T-helper 2 cell (primary cell): Measurements from ENCODE around the gene CAT.

ENCODE experiments used
- DNase-seq, 5 experiments: peaks; one replicate each; pipeline versions ENCODE4 v3.0.0 to v3.0.0-alpha.2; 2012 to 2022

Gene CAT

DNA sequence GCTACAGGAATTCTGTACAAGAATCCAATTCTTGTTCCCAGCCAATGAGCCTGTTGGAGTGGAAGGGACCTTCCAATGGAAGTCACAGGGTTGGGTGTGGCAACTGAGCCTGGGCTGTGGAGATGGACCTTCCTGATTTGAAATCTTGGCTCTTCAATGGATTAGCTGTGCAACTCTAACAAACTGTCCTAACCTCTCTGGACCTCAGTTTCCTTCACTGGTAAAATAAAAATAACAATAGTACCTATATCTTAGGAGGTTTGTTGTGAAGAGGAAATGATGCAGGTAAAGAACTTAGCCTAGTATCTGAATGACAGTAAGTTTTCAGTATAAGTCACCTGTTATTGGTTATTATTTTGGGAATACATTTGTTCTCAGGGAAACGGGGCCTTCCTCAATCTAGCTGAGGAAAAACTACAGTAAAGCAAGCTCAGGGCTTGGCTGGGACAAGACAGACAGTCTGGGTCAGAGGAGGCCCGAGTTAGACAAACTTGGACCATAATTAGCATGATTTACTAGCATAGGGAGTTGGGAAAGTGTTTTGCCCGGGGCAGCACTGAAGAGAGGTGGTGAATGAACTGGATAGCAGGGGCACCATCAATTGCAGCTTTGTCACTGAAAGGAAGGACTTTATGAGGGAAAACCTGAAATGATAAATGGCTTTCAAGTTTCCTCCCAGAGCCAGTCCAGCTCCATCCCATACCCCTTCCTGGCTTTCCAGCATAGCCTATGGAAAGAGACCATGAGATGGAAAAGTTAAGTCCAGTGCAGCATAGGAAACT is 61.2 kb downstream of the CAT start:
- no peak for DNase-seq

DNA sequence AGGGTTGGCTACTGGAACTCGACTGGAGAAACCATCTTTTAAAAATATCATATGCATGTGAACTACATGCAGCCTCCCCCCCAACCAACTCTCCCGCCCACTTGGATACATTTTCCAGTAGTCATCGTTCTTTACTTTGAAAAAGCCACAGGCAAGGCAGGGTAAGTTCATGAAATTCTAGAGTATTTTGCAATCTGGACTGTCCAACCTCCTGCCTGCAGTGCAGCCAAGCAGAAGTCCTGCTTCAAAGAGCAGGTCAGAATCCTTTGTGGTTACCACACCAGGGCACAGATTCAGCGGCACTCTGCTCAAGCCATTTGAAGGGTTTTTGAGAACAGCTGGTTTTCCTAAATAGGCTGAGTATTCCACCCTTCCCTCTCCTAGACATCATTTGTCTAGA is 62.8 kb downstream of the CAT start:
- no peak for DNase-seq

DNA sequence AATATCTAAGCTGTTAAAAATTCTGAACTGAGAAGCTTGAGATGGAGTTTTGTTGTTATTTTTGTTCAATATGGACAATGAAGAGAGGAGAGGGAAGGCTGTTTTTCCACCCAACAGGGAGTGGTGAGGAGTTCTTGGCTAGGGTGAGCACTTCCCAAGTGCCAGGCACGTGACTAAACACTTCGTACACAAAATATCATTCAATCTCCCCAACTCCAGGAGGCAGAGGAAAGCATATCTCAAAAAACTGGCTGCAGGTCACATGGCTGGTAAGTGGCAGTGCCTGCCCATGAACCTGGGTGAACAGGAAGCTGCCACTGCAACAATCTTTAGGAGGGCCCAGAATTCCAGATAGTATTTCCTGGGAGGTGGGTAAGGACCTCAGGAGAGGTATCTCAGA is 63.2 kb downstream of the CAT start:
- DNase-seq: no peak

DNA sequence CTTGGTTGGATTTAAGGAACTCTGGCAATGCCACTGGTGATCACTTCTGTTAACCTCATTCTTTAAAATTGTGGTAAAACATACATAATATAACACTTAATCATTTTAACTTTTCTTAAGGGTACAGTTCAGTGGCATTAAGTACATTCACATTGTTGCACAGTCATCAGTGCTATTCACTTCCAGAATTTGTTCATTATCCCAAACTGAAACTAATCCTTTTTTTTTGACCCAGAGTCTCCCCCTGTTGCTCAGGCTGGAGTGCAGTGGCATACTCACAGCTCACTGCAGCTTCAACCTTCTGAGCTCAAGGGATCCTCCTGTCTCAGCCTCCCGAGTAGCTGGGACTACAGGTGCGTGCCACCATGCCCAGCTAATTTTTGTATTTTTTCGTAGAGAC is 64.2 kb downstream of the CAT start:
- no peak for DNase-seq

DNA sequence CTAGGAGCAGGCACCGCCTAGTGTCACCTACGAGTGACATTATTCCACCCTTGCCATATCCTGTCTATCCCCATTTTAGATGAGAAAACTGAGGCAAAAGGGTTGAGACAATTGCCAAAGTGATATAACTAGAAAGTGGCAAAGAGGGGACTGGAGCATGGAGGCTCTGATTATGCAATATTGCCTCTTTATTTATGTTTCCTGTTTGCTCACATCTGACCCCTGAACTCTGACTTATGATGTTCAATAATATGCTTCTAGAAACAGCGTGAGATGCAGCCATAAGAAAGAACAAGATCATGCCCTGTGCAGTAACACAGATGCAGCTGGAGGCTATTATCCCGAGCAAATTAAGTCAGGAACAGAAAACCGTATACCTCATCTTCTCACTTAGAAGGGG is 67.1 kb downstream of the CAT start:
- no peak for DNase-seq

DNA sequence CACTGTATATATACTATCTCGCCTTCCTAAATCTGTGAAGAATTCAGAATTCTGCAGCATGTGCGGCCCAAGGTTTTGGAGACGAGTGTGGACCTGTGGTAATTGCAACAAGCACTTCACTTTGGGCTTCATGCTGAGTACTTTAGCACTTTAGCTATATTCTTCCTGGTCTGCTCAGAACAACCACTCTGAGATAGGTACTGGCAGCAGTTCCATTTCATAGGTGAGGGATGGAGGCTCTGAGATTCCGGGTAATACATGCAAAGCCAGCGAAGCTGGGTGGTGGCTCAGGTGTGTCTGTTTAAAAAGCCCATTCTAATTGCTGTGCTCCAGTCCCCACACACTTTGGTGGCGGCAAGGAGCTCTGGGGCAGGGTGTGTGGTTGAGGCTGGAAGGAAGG is 68.4 kb downstream of the CAT start:
- no peak for DNase-seq

DNA sequence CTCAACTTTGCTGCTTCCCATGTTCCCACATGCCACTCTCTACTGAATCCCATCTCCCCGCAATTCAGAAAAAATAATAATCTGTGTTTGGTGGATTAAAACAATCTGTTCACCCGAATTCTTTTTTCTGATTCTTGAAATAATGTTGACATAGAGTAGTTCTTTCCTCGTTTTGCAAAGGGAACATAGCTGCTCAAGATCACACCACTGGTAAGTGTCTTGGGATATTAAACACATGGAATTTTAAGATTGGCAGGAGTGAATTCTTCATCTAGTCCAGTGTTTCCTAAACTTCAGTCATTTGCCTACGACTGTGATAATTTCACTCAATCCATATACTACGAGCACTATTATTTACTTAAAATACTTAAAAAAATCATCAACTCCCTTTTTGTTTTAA is 68.9 kb downstream of the CAT start:
- no peak for DNase-seq

DNA sequence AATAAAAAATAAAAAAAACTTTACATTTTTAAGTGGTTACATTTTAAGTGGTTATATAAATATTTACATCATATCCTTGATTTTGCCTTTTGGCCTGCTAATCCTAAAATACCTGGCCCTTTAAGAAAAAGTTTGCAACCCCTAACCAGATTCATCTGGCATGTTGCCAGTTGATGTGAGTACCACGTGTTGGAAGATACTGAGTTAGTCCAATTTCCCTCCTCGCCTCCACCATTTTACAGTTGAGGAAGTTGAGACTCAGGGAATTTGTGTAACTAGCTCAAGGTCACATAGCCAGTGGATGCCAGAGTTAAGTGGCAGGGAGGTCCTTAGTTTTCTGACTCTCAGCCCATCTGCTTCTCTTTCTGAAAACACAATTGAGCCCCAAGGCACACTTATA is 69.8 kb downstream of the CAT start:
- DNase-seq: no peak

DNA sequence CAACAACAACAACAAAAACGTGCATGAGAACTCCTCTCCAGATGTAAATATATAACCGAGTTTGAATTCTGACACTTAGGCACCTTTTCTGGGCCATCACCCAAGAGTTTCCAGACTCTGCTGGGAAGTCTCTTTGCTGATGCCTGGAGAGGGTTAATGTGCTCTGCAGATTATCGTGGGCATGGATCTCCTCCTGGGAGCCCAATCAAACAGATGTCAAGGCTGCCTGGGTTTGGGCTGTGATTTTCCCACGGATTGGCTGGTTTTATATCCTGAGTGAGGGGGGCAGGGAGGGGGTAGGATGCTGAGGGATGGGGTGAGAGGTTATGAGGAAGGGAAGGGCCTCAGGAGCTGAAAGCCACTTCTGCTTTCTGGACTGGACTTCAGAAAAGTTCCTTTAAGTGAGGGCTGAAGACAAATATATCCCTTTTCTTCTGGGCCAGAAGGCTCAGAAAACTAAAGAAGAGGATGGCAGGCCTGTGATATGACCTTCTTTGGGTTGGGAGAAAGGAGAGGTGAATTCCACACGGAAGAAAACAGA is 70.7 kb downstream of the CAT start:
- no peak for DNase-seq

DNA sequence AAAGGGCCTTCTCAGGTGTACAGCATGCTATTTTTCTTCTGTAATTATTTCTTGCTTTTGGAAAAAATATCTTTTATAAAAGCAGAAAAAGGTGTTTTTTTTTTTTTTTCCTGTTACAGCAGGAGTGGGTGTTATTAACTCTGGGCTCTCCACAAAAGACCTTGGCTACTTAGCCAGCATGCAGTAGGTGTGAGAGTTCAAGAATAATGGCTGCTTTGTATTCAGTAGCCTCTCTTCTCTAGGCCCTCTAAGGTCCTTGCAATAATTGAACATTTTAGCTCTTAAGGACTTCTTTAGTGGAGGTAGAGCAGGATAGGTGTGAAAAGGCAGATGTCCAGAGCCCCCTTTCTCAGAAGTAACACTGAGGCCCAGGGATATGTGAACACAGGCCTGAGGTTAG is 71.5 kb downstream of the CAT start:
- no peak for DNase-seq

DNA sequence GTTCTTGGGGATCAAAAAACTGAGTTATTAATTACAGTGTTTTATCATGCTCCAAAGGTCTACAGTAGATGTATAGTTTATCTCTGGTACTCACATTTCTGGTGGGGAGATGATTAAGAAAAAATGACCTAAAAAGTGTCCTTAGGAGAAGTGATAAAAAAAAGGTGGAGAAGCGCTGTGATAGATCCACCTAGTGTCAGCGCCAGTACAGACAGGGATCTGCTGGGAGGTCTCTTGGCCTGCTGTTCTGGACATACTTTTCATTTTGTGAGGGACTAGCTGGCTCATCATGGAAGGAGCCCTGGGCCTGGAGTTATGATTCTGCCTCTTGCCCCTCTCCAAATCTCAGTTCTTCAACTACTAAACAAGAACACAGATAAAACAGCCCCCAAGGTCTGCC is 71.9 kb downstream of the CAT start:
- no peak for DNase-seq

DNA sequence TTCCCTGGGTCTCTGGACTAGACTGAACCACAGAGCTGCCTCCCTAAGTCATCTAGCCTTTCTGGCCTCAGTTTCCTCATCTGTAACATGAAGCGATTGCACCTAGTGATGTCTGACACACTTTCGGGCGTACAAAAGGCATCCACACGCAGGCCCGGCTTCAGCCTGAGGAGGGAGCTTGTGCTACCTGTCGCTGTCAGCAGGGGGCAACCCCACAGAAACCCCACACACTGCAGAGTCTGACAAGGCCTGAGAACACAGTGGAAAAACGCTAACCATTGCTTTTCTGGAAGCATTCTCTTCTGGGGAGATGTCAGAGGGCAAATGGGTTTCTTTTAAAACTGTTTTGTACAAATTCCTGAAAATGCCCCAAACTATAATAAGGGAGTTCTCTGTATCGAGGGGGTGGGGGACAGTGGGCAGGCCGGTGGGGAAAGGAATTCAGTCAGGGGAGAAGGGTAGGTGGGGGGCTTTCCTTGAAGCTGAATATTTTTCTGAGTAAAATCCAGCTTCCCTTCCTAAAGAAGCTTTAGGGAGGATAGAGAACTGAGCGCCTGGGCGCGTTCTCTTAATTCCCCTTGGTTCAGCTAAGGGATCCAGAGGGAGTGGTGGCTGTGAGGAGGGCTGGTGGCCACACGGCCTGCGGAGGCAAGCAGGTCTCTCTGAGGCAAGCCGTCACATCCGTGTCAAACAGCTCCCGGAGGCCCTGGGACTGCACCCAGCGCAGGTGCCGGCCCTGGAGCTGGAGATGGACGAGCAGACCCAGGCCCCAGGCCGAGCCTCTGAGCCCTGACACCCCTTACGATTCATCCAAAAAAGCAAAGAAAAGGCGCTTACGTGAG is 74.3 kb downstream of the CAT start:
- DNase-seq: peak in 3 of 5 experiments; percentile 17 to 55 (median 24)

DNA sequence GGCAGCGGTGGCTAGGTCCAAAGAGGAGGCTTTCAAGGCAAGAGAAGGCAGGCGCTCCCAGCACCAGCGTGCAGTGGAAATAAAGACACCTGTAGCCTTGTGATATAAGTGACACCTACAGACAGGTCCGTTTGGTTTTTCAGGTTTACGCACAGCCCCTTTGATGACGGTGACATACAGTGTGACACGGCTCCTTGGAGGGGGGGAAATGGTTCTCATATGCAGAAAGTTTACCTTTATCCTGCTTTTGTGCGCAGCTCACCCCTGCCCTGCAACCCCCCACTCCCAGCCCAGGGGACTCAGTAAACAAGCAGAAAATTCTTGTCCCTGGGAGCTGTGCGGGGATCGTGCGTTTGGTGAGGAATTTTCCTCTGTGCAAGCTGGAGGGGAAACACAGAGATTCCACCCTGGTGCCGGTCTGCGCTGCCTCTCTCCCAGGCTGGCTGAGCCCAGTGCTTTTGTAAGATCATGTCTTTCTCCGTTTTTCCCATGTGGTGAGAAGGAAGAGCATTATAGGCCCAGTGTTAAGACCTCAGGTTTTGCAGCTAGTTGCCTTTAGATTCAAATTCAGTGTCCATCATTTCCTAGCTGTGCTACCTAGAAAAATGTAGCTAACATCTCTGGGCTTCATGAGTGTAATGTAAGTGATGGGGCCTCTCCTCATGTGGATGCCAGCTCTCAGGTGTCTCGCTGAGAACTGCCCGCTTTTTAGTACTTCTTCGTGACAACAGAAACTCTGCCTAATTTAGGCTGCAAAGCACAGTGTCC is 75.1 kb downstream of the CAT start, which contains the start of gene ELF5:
Gene ELF5, minus strand, starts transcription at position 113 of the 768 bp plus-strand sequence. CDS start 8,045 bp downstream, outside the sequence.
- DNase-seq: no peak

DNA sequence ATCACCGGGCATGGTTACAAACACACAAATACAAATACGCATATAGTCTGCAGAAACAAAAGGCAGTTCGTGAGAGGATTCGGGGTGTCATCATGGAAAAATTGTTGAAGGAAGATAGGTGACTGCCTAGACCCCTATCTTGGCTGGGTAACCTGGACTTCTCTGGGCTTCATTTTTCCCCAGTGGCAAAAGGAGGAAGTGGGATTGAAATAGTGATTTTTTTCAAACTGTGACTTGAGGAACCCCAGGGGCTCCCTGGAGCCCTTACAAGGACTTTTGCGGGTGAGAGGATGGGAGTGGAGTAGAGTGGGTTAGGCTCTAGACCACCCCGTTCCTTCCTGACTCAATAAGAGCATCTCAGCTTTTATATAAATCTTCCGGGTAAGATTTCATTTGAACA is 75.9 kb downstream of the CAT start:
- DNase-seq: no peak

DNA sequence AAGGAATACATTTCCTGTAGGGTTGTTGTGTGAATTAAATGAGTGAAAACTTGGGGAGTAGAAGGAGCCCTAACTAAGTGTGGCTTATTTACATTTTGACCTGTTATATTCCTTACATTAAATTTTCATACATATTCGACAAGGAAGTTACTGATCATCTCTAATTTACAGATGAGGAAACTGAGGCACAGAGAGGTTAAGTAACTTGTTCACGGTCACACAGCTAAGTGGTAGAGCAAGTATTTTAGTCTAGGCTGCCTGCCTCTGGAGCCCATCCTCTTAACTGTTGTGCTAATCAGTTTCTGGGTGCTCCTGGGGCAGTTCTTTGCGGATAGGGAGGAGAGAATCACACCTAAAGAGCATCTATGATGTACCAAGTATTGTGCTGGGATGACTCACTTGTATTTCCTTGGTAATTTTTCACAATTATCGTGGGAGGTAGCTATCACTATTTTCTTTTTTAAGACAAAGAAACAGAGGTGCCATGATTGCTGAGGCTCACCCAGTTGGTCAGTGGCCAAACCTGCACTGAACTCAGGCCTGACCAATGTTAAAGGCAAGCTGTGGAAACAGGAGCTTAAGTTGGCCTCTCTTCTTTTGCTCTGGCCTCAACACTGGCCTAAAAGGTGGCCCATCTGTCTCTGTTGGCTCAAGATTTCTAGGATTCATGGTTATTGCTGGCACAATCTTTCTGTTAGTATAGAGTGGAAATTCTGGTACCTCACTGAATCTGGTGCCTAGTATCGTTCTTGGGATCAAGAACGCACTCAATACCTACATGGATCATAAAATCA is 77.7 kb downstream of the CAT start:
- DNase-seq: no peak

DNA sequence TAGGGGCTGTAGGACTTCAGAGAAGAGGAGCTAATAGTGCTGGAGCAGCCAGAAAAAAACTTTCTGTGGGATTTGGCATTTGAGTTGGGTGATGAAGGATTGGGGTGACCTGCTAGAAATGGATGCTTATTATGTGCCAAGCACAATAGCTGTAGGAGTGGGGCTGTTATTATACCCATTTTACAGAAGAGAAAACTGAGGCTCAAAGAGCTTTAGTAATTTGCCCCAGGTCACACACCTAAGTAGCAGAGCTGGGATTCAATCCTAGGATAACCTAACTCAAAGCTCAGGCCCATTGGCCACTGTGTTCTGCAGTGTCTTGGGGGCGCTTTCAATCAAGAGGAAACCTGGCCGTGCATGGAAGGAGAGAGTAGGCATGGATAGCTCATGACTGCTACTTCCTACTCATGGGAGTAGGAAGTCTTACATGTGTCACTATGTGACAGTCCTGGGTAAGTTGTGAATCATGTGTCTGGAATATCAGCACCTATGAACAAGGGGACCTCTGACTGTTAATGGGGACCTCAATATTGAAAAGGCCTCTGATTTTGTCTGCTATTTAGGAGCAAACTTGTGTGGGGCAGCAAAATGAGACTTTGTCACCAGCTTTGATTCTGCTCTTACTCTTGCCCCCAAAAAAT is 81.0 kb downstream of the CAT start:
- DNase-seq: no peak

DNA sequence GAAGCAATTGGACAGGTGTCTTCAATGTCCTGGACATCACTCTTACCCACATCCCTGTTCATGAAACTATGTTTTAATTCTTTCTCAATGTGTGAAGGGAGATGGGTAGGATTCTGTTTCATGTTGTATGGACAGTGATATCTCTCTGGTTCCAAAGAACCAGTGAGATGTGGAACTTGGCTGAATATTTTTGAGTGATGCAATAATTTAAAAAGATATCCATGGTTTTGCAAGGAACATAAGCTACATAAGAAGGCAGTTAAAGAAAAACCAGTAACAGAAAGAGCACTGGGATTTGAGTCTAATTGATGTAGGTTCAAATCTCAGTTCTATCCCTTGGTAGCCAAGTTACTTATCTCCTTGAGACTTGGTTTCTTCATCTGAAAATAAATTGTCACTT is 82.5 kb downstream of the CAT start:
- DNase-seq: no peak
